Karpas-422 (cell line): Measurements from ENCODE around the gene POLD4. TPM values are rescaled to one million over a fixed set of nuclear protein-coding genes. Genes with fewer than 3 reads are reported as not detected.

ENCODE experiments used
- DNase-seq: peaks from one replicate; pipeline ENCODE4 v3.0.0-alpha.2; 2015
- H2AFZ ChIP-seq: fragments of 200-600 bp; sonication (generic); 2 replicates; pipeline ENCODE4 v1.6.1; 2014; ENCODE audit warnings: antibody characterized with exemption, low read length, mixed read lengths
- H3K27ac ChIP-seq: fragments of 200-600 bp; sonication (generic); 2 replicates; pipeline ENCODE4 v1.5.1; 2014; ENCODE audit warnings: mild to moderate bottlenecking, low read length, moderate library complexity
- H3K27me3 ChIP-seq: fragments of 200-600 bp; sonication (generic); 2 replicates; pipeline ENCODE4 v1.6.1; 2014; ENCODE audit warnings: low read length, mixed read lengths
- H3K36me3 ChIP-seq: fragments of 200-600 bp; sonication (generic); 2 replicates; pipeline ENCODE4 v1.6.1; 2014; ENCODE audit warnings: low read length, mixed read lengths; ENCODE audit not compliant: insufficient read depth
- H3K4me1 ChIP-seq: fragments of 200-600 bp; sonication (generic); 2 replicates; pipeline ENCODE4 v1.6.1; 2014; ENCODE audit warnings: mild to moderate bottlenecking, low read length, mixed read lengths
- H3K4me2 ChIP-seq: fragments of 200-600 bp; sonication (generic); 2 replicates; pipeline ENCODE4 v1.6.1; 2014; ENCODE audit warnings: low read length, low read depth, mild to moderate bottlenecking; ENCODE audit not compliant: poor library complexity, severe bottlenecking
- H3K4me3 ChIP-seq: fragments of 200-600 bp; sonication (generic); 2 replicates; pipeline ENCODE4 v1.5.1; 2014; ENCODE audit warnings: mild to moderate bottlenecking, antibody characterized with exemption, low read length, mixed read lengths
- H3K79me2 ChIP-seq: fragments of 200-600 bp; sonication (generic); 2 replicates; pipeline ENCODE4 v1.6.1; 2014; ENCODE audit warnings: mild to moderate bottlenecking, low read length, mixed read lengths
- H3K9ac ChIP-seq: fragments of 200-600 bp; sonication (generic); 2 replicates; pipeline ENCODE4 v1.6.0; 2014; ENCODE audit warnings: low read length
- H3K9me2 ChIP-seq: fragments of 200-600 bp; sonication (generic), shearing (Covaris generic); replicated peaks from 2 replicates; pipeline ENCODE4 v1.6.0; 2014; ENCODE audit warnings: mild to moderate bottlenecking, low read length, moderate library complexity; ENCODE audit not compliant: insufficient read depth
- H3K9me3 ChIP-seq: fragments of 300-700, 200-600 bp; sonication (generic); 2 replicates; pipeline ENCODE4 v1.6.1; 2014; ENCODE audit warnings: low read length, mixed read lengths
- H4K20me1 ChIP-seq: fragments of 200-600 bp; sonication (generic); 2 replicates; pipeline ENCODE4 v1.6.1; 2014; ENCODE audit warnings: mild to moderate bottlenecking, antibody characterized with exemption, low read length, low read depth; ENCODE audit not compliant: insufficient read depth
- small RNA-seq: library from RNA; depleted of rRNA; stranded (forward); fragments of <200 nt; gene quantifications from one replicate; pipeline ENCODE3, GENCODE V24; 2014
- total RNA-seq: library from RNA; depleted of rRNA; stranded (reverse); fragments of >200 nt; shearing (Covaris generic); gene quantifications from 2 replicates; pipeline ENCODE4 v1.2.3, GENCODE V29; 2014; ENCODE audit warnings: low replicate concordance; rRNA removed

Gene POLD4
- total RNA-seq, 1 experiment from 2014 or later: 362 TPM

DNA sequence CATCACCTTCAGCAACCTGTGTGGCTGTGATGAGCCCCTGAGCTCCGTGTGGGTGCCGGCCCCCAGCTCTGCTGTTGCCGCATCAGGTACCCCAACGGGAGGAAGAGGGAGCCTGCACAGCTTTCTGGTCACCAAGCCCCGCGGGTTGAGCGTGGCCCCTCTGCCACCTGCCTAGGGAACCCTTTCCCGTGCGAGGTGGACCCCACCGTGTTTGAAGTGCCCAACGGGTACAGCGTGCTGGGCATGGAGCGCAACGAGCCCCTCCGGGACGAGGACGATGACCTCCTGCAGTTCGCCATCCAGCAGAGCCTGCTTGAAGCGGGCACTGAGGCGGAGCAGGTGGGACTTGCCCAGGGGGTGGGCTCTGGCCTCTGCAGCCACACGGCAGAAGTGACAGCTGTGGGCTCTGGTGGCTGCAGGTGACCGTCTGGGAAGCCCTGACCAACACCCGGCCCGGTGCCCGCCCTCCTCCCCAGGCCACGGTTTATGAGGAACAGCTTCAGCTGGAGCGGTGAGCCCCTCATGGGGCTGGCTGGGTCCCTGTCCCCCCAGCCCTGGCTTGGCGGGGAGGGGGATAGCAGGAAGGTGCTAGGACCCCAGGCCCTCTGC is 51.9 kb downstream of the POLD4 start:
- H3K4me1 ChIP-seq: no peaks in the 10 kb centered on the region
- no peaks in the 10 kb centered on the region for H3K9me3 ChIP-seq
- DNase-seq: no peak
- no peaks in the 10 kb centered on the region for H3K9me2 ChIP-seq
- H3K27me3 ChIP-seq: no peaks in the 10 kb centered on the region
- H3K36me3 ChIP-seq: peaks cover 19% of the 10 kb centered on the region
- H4K20me1 ChIP-seq: no peaks in the 10 kb centered on the region
- no peak overlapping the region for H3K4me3 ChIP-seq
- H2AFZ ChIP-seq: no peak overlapping the region
- H3K9ac ChIP-seq: no peak overlapping the region
- H3K4me2 ChIP-seq: no peak overlapping the region
- no peak overlapping the region for H3K27ac ChIP-seq
- H3K79me2 ChIP-seq: no peaks in the 10 kb centered on the region

Small RNAs within 50 kb of the gene (small RNA-seq; reads per million reads assigned to genes)
- gene RN7SKP239 (1.1 reads per million, percentile 31 among the genes with 10 or more reads in this experiment), gene RNU6-1238P (not detected)

Other genes starting within 250 kb of the POLD4 start
- 44.7 and 55.8 TPM in 2 replicates for gene KDM2A, start 234.3 kb downstream of the POLD4 start, total RNA-seq
- 94.7 and 190 TPM in 2 replicates for gene GRK2, start 87.1 kb downstream of the POLD4 start, total RNA-seq
- gene ANKRD13D, start 64.2 kb downstream of the POLD4 start, total RNA-seq: 31.3 and 91.8 TPM in 2 replicates
- 0.61 and 0.82 TPM in 2 replicates for gene SSH3, start 50.0 kb downstream of the POLD4 start, total RNA-seq
- 6.4 and 13.9 TPM in 2 replicates for gene CLCF1, start 20.1 kb upstream of the POLD4 start, total RNA-seq
- gene RAD9A, start 38.4 kb upstream of the POLD4 start, total RNA-seq: 14.8 and 19.2 TPM in 2 replicates
- gene PPP1CA, start 48.3 kb upstream of the POLD4 start, total RNA-seq: 218 and 332 TPM in 2 replicates
- 52.4 and 122 TPM in 2 replicates for gene TBC1D10C, start 50.5 kb upstream of the POLD4 start, total RNA-seq
- 0.18 TPM in 1 of 2 replicates, not detected in the other for gene CARNS1, start 62.1 kb upstream of the POLD4 start, total RNA-seq
- gene RPS6KB2, start 74.9 kb upstream of the POLD4 start, total RNA-seq: 48.9 and 83.6 TPM in 2 replicates
- 161 and 348 TPM in 2 replicates for gene PTPRCAP, start 84.1 kb upstream of the POLD4 start, total RNA-seq
- 15.5 and 40.6 TPM in 2 replicates for gene CORO1B, start 89.9 kb upstream of the POLD4 start, total RNA-seq
- gene GPR152, start 99.2 kb upstream of the POLD4 start, total RNA-seq: not detected in 2 replicates
- gene CABP4, start 101.8 kb upstream of the POLD4 start, total RNA-seq: 0.29 TPM in 1 of 2 replicates, not detected in the other
- gene TMEM134, start 115.7 kb upstream of the POLD4 start, total RNA-seq: 69.7 and 99.7 TPM in 2 replicates
- 51.8 and 119 TPM in 2 replicates for gene AIP, start 129.5 kb upstream of the POLD4 start, total RNA-seq
- gene PITPNM1, start 151.8 kb upstream of the POLD4 start, total RNA-seq: 79.6 and 149 TPM in 2 replicates
- gene CDK2AP2, start 154.6 kb upstream of the POLD4 start, total RNA-seq: 91.5 and 106 TPM in 2 replicates
- gene CABP2, start 169.9 kb upstream of the POLD4 start, total RNA-seq: not detected in 2 replicates
- gene GSTP1, start 230.3 kb upstream of the POLD4 start, total RNA-seq: 1,085 and 1,200 TPM in 2 replicates